ENCODE data around the gene SACM1L.

DNA sequence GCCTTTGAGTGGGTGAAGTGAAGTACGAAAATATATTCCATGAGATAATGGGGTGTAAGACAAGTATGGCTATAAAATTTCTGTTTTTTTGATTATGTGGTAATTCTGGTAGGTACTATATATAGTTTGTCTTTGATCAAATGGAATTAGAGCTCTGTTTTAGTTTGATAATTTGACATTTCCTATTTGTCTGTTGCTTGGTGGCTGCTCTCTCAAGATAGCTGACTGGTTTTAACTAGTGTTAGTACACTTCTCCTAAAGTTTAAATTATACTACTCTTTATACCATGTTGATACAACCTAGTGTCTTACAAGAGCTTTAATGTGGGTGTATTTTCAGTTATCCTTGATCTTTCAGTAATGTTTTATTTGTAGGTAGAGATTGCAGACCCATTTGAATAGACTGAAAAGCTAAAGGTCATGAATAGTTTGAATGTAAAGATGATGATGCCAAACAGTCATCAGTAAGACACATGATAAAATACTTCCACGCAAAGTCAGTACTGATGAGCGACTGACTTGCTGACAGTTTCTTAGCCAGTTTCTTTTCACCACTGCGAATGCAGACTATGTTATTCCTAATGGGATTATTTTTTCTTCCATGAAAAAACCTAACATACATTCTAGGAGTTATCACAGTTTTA, 15.2 kb downstream of the SACM1L start:
- TF ChIP-seq, protein P1, sequence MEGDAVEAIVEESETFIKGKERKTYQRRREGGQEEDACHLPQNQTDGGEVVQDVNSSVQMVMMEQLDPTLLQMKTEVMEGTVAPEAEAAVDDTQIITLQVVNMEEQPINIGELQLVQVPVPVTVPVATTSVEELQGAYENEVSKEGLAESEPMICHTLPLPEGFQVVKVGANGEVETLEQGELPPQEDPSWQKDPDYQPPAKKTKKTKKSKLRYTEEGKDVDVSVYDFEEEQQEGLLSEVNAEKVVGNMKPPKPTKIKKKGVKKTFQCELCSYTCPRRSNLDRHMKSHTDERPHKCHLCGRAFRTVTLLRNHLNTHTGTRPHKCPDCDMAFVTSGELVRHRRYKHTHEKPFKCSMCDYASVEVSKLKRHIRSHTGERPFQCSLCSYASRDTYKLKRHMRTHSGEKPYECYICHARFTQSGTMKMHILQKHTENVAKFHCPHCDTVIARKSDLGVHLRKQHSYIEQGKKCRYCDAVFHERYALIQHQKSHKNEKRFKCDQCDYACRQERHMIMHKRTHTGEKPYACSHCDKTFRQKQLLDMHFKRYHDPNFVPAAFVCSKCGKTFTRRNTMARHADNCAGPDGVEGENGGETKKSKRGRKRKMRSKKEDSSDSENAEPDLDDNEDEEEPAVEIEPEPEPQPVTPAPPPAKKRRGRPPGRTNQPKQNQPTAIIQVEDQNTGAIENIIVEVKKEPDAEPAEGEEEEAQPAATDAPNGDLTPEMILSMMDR (IDR thresholded peaks at IDR 0.05; ENCODE audit: low read depth, low read length, poor library complexity, severe bottlenecking) = no peak
- TF ChIP-seq EZH2phosphoT487 (IDR thresholded peaks at IDR 0.05; ENCODE audit: borderline replicate concordance, low read length) = no peak

All from DOHH2 (cell line).